T1000 (cell line): ENCODE data around the gene IL17REL.
"Not testable (repeated sequence)": the region's sequence is repeated elsewhere in the genome, so short reads cannot be mapped to it uniquely, and the experiment has no call there.

Experiments
- DNase-seq: peaks from one replicate; lab custom pipeline; 2025; ENCODE audit warnings: mixed read lengths; lab: John Stamatoyannopoulos, UW

IL17REL gene

DNA sequence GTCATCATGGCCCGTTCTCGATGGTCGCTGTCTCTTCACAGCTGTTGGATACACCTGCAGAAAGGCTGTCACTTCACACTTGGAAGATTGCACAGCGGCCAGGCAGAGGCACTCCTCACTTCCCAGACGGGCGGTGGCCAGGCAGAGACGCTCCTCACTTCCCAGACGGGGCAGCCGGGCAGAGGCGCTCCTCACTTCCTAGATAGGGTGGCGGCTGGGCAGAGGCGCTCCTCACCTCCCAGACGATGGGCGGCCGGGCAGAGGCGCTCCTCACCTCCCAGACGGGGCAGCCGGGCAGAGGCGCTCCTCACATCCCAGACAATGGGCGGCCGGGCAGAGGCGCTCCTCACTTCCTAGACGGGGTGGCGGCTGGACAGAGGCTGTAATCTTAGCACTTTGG, 22.7 kb downstream of the IL17REL start:
- DNase-seq: not testable (repeated sequence)

DNA sequence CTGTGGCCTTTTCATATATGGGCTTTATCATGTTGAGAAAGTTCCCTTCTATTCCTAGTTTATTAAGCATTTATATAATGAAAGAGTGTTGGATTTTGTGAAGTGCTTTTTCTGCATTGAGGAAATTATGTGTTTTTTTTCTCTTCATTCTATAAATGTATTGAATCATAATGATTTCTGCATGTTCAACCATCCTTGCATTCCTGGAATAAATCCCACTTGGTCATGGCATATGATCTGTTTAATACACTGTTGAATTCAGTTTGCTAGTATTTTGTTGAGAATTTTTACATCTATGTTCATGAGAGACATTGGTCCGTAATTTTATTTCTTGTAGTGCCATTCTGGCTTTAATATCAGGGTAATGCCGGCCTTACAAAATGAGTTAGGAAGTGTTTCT, 26.2 kb downstream of the IL17REL start:
- no peak for DNase-seq

DNA sequence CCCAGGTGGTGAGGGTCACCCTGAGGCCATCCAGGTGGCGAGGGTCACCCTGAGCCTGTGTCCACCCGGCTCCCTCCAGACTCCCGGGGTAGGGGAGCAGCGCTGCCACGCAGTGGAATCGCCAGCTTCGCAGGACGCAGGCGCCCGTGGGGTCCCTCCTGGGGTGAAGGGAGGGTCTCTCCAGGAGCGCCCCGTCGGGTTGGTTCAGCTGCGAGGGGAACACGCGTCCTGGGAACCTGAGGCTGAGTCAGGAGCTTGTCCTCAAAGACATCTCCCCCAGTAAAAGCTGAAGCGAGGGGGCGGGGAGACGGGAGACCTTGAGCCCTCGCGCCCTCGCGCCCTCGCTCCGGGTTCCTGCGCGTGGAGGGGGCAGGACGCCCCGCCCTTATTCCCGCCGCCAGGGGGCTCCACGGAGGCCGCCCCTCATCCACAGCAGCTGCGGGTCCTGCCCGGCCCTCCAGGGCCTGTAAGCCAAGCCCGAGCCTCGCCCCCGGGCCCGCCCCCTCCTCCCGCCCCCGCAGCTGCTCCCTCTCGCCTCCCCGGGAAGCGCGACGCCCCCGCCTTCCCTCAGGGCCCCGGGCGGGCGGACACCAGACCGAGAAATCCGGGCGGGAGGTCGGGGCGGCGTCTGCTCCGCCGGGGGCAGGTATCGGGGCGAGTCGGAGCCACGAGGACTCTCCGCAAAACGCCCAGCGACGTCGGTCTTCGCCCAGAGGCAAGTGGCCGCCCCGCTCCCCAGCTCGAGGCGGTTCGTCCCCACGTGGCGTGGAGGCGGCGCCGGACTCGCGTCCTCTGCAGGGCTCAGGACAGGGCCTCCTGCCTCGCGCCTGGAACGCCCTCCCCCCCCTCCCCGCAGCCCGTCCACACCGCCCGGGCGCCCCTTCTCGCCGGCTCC, 29.2 kb downstream of the IL17REL start:
- no peak for DNase-seq

DNA sequence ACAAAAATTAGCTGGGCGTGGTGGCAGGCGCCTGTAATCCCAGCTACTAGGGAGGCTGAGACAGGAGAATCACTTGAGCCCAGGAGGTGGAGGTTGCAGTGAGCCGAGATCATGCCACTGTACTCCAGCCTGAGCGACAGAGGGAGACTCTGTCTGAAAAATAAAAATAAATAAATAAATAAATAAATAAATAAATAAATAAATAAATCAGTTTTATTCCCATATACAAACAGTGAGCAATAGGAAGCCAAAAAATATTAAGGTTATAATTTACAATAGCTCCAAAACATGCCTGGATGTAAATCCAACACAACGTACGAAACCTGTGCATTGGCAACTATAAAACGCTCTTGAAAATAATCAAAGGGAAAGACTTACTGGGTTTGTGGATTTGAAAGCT, 30.8 kb downstream of the IL17REL start:
- DNase-seq: not testable (repeated sequence)

DNA sequence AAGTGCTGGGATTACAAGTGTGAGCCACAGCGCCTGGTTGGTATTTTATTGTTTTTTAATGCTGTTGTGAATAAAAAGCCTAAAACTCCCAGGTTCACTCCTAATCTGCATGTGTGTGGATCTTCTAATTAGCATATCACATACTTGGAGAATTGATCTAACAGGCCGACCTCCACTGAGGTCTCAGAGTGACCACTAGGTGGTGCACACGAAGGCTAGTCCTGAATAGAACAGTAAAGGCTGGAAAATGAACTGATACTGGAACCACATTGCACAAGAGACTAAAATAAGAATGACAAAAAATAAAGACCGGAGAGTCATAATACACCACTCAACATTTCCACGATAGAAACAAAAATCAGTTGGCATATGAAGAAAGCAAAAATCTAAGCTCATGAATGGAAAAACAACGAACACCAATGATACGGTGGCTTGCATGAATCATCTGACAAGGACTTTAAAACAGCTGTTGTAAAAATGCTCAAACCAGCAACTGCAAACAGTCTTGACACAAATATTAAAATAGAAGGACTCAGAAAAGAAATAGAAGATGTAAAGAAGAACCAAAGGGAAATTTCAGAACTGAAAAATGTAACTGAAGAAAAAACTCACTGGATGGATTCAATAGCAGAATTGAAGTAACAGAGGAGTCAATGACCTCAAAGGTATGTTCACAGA, 32.8 kb downstream of the IL17REL start:
- DNase-seq: no peak

DNA sequence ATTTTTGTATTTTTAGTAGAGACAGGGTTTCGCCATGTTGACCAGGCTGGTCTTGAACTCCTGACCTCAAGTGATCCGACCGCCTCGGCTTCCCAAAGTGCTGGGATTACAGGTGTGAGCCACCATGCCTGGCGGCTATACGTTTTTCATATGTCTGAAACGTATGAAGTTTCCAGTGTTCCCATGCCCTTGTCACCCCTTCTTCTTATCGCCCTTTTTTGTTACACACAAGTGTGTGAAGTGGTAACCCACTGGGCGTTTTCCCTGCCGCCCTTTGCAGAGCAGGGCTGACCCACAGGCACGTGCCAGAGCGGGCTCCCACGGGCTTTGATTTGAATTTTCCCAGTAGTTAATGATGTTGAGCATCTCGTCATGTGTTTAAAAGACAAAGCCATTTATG, 35.0 kb downstream of the IL17REL start:
- no peak for DNase-seq

DNA sequence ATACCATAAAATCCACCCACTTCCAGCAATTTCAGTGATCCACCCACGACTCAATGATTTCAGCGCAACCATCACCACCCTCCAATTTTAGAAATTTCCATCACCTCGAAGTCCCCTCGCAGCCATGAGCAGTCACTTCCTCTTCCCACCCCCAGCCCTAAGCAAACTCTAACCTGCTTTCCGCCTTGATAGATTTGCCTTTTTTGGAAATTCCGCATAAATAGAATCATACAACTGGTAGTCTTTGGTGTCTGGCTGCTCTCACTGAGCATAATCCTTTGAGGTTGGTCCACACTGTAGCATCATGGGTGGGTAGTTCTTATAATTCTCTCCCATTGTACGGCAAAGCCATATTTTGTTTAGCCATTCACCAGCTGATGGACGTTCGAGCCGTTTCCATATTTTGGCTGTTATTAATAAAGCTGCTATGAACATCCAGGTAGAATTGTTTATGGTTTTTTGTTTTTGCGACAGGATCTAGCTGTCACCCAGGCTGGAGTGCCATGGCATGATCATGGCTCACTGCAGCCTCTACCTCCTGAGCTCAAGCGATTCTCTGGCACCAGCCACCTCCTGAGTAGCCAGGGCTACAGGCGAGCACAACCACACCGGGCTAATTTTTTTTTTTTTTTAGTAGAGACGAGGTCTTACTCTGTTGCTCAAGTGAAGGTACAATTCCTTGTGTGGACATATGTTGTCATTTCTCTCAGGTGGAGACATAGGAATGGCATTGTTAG, 36.0 kb downstream of the IL17REL start:
- no peak for DNase-seq

DNA sequence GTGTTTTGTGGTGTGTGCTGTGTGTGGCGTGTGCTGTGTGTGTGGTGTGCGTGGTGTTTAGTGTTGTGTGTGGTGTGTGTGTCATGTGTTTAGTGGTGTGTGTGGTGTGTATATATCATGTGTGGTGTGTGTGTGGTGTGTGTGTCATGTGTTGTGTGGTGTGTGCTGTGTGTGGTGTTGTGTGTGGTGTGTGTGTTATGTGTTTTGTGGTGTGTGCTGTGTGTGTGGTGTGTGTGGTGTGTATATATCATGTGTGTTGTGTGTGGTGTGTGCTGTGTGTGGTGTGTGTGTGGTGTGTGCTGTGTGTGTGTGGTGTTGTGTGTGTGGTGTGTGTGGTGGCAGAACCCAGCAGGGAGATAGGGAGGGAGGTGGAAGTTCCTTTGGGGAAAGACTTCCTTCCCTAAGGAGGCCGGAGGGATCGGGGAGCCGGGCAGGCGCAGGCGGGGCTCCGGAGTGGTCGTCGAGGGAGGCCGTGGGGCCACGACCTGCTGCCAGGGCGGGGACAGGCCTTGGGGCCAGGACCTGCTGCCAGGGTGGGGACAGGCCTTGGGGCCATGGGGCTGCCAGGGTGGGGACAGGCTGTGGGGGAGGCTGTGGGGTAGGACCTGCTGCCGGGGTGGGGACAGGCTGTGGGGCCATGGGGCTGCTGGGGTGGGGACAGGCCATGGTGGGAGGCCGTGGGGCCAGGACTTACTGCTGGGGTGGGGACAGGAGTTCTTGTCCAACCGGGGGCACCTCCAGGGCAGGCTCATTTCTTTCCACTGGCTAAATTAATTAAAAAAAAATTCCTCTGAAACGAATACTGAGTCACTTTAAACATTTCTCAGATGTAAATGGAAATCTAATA, 36.8 kb downstream of the IL17REL start:
- DNase-seq: no peak

DNA sequence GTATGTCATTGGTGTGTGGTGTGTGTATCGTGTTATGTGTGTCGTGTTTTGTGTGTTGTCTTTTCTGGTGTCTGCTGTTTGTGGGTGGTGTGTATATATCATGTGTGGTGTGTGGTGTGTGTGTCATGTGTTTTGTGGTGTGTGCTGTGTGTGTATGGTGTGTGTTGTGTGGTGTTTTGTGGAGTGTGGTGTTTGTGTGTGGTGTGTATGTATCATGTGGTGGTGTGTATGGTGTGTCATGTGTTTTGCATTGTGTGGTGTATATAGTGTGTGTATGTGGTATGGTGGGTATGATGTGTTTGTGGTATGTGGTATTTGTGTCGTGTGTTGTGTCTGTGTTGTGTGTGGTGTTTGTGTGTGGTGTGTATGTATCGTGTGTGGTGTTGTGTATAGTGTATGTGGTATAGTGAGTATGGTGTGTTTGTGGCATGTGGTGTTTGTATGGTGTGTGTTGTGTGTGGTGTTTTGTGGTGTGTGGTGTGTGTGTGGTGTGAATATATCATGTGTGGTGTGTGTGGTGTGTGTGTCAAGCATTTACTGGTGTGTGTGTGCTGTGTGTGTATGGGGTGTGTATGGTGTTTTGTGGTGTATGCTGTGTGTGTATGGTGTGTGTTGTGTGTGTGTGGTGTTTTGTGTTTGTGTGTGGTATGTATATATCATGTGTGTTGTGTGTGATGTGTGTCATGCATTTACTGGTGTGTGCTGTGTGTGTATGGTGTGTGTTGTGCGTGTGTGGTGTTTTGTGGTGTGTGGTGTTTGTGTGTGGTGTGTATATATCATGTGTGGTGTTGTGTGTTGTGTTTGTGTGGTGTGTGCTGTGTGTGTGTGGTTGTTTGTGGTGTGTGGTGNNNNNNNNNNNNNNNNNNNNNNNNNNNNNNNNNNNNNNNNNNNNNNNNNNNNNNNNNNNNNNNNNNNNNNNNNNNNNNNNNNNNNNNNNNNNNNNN, 39.3 kb downstream of the IL17REL start:
- no peak for DNase-seq

DNA sequence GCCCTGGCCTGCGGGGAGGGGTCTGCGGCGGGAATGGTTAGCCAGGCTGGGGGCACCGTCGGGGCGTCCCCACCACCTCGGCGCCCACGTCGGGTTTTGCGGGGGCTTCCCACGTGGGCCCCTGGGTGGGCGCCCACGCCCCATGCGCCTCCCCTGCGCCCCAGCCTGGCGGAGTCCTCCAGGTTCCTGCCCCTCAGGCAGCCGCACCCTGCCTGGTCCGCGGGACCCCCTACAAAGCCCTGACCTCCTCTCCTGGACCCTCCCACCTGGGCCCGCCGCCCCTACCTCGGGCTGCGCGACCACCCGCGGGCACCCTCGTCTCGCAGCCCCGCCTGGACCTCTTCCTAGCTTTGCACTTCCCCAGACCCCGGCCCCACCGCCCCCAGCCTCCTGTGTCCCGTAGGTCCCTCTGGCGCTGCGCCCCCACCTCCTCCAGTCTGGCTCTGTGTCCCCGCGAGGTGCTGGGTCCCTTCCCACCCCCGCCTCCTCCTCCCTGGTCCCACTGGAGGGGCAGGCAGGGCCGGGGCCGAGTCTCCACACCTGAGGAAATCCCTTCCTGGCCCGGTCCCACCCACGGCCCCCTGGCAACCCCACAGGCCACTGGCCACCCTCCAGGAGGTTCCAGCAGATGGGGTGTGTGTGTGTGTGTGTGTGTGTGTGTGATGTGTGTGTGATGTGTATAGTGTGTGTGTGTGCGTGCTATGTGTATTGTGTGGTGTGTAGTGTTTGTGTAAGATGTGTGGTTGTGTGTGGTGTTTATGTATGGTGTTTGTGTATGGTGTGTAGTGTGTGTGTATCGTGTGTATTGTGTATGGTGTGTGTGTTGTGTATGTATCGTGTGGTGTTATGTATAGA, 40.2 kb downstream of the IL17REL start:
- no peak for DNase-seq

DNA sequence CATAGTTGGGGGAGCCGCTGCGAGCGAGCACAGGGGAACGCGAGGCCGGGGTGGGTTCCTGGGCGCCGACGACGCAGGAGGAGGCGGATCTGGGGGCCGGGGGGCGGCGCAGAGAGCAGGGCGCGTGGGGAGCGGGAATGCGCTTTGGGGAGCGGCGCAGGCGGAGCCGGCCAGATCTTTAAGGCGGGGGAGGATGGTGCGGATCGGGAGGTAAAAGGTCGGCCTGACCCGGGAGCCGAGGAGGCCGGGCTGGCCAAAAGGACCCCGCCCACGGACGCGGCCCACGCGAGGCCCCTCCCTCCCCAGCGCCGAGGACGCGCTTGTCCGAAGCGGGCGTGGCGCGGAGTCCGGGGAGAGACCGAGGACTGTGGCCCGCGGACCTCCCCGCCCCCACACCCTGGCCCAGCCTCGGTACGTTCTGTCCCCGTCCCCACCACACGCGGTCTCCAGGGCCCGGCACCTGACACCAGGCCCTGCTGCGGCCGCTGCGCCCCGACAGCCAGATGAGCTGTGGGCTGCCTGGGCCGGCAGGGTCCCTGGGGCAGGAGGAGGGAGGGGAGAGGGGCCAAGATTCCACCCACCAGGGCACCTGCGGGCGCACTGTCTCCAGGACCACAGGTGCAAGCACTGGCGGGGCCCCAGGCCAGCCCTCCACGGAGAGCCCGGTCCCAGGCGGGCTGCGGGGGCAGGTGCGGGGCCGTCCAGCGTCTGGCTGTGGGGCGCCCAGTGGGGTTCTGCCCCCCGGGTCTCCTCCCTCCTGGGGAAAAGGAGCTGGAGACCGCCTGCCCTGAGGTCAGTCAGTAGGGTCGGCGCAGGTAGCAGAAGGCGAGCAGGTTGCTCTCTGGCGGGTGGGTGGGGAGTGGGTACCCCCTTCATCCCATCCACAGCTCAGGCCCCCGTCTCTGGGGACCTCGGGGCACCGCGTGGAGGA, 41.1 kb downstream of the IL17REL start:
- peak; percentile 59 for DNase-seq

DNA sequence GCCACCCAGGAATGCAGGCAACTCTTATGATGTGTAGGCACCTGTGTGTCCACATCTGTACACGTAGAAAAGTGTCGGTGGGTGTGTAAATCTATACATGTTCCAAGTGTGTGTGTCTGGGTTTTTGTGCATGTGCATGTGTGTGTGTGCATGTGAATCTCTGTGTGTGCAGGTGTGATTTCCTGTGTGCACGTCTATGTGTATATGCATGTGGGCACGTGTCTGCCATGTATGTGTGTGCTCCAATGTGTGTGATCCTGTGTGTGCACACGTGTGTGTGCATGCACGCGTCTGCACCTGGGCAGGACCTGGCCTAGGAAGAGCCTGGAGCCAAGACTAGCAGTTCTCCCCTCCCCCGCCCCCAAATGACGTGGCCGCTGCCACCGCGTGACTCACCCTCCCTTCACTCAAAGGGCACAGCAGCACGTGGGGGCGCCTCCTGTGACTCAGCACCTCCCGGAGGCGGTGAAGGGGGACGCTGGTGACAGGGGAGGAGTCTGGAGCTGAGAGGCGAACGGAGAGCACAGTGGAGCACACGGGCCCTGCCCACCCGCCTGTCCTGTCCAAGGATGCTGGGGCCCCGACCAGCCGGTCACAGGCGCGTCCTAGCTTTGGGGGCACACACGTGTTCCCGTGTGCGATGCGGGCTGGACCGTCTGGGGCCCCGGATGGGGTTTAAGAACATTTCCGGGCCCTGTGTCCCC, 41.9 kb downstream of the IL17REL start:
- peak; percentile 78 for DNase-seq

DNA sequence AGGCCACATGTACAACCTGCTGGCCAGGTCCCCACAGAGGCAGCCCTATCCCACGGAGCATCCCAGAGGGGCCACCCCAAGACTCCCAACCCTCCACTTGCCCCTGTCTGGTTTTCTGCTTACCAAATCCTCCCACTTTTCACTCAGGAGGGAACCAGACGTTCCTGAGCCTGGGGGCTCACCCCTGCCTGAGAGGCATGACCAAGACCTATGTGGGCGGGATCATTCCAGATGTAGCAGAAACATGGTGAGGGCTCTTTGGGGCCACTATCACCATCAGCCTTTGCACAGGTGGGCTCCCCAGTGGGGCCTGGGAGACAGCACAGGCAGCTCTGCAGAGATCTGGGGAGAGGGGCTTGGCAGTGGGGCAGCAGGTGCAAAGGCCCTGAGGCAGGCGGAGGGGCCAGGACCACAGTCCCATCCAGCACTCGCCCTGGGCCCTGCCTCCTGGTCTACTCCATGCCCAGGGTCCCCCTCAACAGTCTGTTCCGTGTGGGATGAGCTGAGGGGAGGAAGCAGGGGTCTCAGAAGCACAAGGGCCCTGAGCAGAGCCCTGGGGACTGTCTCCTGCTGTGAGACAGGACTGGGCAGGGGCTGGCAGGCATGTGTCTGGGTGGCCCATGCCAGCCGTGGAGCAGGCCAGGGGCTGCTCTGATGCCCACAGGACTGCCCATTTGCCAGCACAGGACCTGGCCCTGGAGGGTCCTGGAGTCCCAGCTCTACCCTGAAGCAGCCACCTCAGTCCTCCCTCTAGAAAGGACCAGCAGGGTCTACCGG, 42.6 kb downstream of the IL17REL start:
- DNase-seq: no peak

DNA sequence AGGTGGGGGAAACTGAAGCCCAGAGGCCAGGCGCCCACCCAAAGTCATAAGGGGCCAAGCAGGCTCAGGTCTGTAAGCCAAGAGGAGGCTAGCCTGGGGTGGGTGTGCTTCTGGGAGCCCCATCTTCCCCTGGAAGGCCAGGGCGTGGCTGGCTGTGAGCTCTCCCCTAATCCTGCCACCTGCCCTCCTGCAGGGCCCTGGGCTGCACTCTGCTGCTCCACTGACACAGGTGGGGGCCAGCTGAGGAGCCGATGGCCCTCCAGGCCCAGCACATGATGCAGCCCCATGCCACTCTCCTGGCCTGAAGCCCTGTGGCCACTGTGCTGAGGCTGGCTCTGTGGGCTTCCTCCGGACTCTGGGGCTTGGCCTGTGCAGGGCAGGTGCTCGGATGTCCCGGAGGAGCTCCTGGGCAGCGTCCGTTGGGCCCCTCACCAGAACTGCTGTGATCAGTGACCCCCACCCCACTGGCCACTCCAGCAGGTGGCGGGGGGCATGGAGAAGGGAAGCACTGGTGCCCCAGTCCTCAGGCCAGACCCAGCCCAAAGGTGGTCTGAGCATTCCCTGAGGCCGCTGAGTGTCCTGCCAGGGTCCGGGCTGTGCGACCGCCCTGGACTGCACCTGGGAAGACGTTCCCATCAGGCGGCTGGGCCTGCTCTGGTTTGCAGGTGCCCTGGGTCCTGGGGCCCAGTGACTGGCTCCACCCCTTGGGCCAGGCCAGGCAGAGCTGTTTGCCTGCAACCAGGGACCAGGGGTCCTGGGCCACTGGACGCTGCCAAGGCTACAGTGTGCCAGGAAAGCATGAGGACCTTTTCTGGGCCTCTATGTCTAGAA, 43.5 kb downstream of the IL17REL start:
- DNase-seq: no peak

DNA sequence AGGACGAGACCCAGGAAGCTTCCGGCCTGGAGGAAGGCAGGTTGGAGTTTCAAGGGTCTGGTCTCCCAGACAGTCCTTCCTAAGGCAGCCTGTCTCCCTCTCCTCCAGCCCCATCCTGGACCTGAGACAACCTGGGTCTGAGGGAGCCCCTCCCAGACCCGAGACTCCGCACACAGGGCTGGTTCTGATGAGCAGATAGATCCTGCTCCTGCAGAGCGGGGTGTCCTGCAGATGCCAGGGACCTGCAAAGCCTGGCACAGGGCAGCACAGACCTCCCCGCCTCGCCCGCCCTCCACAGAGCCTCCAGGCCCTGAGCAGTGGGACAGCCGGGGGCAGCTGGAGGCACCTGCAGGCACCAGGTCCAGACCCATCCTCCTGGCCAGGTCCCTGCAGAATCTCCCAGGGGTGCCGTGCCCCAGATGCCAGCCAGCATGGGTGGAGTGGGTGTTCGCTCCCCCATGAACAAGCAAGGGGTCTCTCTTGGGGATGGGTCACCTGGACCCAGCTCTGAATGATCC, 44.2 kb downstream of the IL17REL start:
- no peak for DNase-seq

DNA sequence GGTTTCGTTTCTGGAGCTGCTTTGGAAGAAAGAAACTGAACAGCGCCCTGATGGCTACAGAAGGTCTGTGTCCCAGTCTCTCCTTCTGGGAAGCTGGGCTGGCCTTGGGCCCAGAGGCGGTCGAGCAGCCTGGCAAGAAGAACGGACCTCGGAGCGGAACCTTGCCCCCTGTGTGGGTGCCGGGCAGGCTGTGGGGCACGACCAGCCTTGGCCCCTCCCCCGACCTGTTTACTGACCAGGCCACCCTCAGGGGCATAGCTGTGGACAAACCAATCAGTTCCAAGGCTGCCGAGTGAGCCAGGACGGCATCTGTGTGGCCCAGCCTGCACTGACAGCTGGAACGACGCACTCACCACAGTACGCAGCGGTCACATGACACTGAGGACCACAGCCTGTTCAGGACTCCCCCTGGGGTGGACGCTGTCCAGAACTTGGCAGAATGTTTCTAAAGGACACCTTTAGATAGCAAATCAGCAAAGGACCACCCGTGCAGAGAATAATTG, 44.8 kb downstream of the IL17REL start:
- no peak for DNase-seq
